Neural progenitor cell (in vitro differentiated cells): Measurements from ENCODE around the gene CNIH2.

Experiments
- CTCF ChIP-seq: fragments of 200-600 bp; sonication (generic); IDR thresholded peaks from 2 replicates; pipeline ENCODE4 v1.5.1; 2017; ENCODE audit warnings: antibody characterized with exemption, mild to moderate bottlenecking
- EZH2 ChIP-seq: fragments of 200-600 bp; sonication (generic); IDR thresholded peaks from 2 replicates; pipeline ENCODE4 v1.6.1; 2017; ENCODE audit warnings: antibody characterized with exemption, mild to moderate bottlenecking, moderate library complexity
- EZH2phosphoT487 ChIP-seq: fragments of 200-600 bp; sonication (generic); IDR thresholded peaks from 2 replicates; pipeline ENCODE4 v1.6.1; 2017; ENCODE audit warnings: antibody characterized with exemption

GRCh38 chr11:66264383-66264782, 13.6 kb upstream of the CNIH2 start:
- no peak for TF ChIP-seq CTCF
- TF ChIP-seq EZH2, result no peak
- no peak for TF ChIP-seq EZH2phosphoT487
